HCT116 (cell line): ENCODE measurements around the gene SLC5A5.

Experiments
- EZH2 ChIP-seq: fragments of 200-600 bp; sonication (generic); IDR thresholded peaks from 2 replicates; pipeline ENCODE4 v1.6.1; 2017; ENCODE audit warnings: antibody characterized with exemption, mixed run types
- JUND ChIP-seq: IDR thresholded peaks from 2 replicates; pipeline ENCODE4 v1.6.1; 2012
- POLR2A ChIP-seq: IDR thresholded peaks from 2 replicates; pipeline ENCODE4 v1.7.0; 2011; ENCODE audit warnings: borderline replicate concordance; ENCODE audit not compliant: insufficient read depth, insufficient read length; ENCODE audit errors: extremely low read depth
- RAD21 ChIP-seq: IDR thresholded peaks from 2 replicates; pipeline ENCODE4 v1.6.1; 2012; ENCODE audit warnings: low read depth, mild to moderate bottlenecking
- SP1 ChIP-seq: IDR thresholded peaks from 2 replicates; pipeline ENCODE4 v1.6.1; 2012; ENCODE audit warnings: low read depth
- TCF7L2 ChIP-seq: IDR thresholded peaks from 2 replicates; pipeline ENCODE4 v1.7.0; 2011; ENCODE audit warnings: borderline replicate concordance, inconsistent platforms; ENCODE audit not compliant: insufficient read depth, insufficient read length; ENCODE audit errors: extremely low read depth
- YY1 ChIP-seq: IDR thresholded peaks from 2 replicates; pipeline ENCODE4 v1.6.1; 2011; ENCODE audit warnings: low read length, low read depth, moderate library complexity, mild to moderate bottlenecking; ENCODE audit not compliant: insufficient replicate concordance; ENCODE audit errors: extremely low read depth
- ZNF274 ChIP-seq: fragments of 200-500 bp; sonication (Bioruptor generic); IDR thresholded peaks from 2 replicates; pipeline ENCODE4 v1.6.1; 2014; ENCODE audit warnings: mild to moderate bottlenecking, low read depth, low read length, inconsistent platforms
- TF ChIP-seq, protein P1 (sequence below): IDR thresholded peaks from 2 replicates; pipeline ENCODE4 v1.6.1; 2012; ENCODE audit warnings: low read depth
- TF ChIP-seq, protein P2 (sequence below), 3 experiments: fragments of 200-600 bp in 1 of 3; sonication (generic) in 1 of 3; IDR thresholded peaks in 2 of 3; conservative IDR thresholded peaks in 1 of 3; 2 replicates each; pipeline ENCODE4 v1.5.1; 2012 to 2017; ENCODE audit warnings: low read depth in 2 of 3, low read length in 2 of 3, antibody characterized with exemption in 1 of 3, borderline replicate concordance in 1 of 3, control low read depth in 1 of 3, mild to moderate bottlenecking in 1 of 3, mixed read lengths in 1 of 3, mixed run types in 1 of 3, moderate library complexity in 1 of 3; ENCODE audit not compliant: insufficient read depth in 1 of 3
- TF ChIP-seq, protein P3 (sequence below): IDR thresholded peaks from 2 replicates; pipeline ENCODE4 v1.6.1; 2012

DNA sequence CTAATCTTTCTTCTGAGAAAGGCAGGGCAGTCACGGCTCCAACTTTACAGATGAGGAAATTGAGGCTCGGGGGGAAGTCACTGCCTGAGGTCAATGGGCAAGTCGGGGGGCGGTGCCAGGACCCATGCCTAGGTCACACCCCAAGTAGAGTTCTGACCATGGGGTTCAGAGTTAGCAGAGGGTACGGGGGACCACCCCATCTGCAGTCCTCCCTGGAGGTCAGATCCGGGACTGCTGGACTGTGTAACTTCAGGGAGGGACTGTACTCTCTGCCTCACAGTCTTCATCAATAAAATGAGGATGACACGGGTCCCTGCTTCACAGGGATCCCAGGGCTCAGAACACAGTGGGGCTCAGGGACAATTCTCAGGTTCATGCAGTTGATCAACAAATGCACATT, 7.7 kb downstream of the SLC5A5 start:
- TF ChIP-seq, protein P1, sequence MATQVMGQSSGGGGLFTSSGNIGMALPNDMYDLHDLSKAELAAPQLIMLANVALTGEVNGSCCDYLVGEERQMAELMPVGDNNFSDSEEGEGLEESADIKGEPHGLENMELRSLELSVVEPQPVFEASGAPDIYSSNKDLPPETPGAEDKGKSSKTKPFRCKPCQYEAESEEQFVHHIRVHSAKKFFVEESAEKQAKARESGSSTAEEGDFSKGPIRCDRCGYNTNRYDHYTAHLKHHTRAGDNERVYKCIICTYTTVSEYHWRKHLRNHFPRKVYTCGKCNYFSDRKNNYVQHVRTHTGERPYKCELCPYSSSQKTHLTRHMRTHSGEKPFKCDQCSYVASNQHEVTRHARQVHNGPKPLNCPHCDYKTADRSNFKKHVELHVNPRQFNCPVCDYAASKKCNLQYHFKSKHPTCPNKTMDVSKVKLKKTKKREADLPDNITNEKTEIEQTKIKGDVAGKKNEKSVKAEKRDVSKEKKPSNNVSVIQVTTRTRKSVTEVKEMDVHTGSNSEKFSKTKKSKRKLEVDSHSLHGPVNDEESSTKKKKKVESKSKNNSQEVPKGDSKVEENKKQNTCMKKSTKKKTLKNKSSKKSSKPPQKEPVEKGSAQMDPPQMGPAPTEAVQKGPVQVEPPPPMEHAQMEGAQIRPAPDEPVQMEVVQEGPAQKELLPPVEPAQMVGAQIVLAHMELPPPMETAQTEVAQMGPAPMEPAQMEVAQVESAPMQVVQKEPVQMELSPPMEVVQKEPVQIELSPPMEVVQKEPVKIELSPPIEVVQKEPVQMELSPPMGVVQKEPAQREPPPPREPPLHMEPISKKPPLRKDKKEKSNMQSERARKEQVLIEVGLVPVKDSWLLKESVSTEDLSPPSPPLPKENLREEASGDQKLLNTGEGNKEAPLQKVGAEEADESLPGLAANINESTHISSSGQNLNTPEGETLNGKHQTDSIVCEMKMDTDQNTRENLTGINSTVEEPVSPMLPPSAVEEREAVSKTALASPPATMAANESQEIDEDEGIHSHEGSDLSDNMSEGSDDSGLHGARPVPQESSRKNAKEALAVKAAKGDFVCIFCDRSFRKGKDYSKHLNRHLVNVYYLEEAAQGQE: no peak
- TF ChIP-seq, protein P2, sequence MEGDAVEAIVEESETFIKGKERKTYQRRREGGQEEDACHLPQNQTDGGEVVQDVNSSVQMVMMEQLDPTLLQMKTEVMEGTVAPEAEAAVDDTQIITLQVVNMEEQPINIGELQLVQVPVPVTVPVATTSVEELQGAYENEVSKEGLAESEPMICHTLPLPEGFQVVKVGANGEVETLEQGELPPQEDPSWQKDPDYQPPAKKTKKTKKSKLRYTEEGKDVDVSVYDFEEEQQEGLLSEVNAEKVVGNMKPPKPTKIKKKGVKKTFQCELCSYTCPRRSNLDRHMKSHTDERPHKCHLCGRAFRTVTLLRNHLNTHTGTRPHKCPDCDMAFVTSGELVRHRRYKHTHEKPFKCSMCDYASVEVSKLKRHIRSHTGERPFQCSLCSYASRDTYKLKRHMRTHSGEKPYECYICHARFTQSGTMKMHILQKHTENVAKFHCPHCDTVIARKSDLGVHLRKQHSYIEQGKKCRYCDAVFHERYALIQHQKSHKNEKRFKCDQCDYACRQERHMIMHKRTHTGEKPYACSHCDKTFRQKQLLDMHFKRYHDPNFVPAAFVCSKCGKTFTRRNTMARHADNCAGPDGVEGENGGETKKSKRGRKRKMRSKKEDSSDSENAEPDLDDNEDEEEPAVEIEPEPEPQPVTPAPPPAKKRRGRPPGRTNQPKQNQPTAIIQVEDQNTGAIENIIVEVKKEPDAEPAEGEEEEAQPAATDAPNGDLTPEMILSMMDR (IDR thresholded peaks at IDR 0.05 in 2 of 3, conservative IDR thresholded peaks at IDR 0.05 in 1 of 3; ENCODE audit: borderline replicate concordance in 1 of 3, insufficient read depth in 1 of 3, low read depth in 2 of 3, low read length in 2 of 3): no peak
- TF ChIP-seq, protein P3, sequence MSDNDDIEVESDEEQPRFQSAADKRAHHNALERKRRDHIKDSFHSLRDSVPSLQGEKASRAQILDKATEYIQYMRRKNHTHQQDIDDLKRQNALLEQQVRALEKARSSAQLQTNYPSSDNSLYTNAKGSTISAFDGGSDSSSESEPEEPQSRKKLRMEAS: no peak
- TF ChIP-seq POLR2A (no peak), TCF7L2 (no peak), SP1 (no peak), EZH2 (no peak), JUND (no peak), ZNF274 (no peak), YY1 (no peak), RAD21 (no peak)
